ENCODE measurements around the gene CYP27A1.
"Not testable (repeated sequence)": the region's sequence is repeated elsewhere in the genome, so short reads cannot be mapped to it uniquely, and the experiment has no call there.

Gene CYP27A1

GRCh38 chr2:218781691-218782527 is at the start of gene CYP27A1:
Gene CYP27A1, plus strand, starts transcription at chr2:218782147. Its CDS starts 36 bp downstream, at chr2:218782183.
- DNase-seq (ENCODE audit: low read depth in 2 of 2): no peak

- no peak for DNase-seq (ENCODE audit: low read depth in 2 of 2)
Observed at GRCh38 chr2:218732761-218733158, 49.2 kb upstream of the CYP27A1 start.

GRCh38 chr2:218733171-218734021 is 48.6 kb upstream of the CYP27A1 start:
- DNase-seq (ENCODE audit: low read depth in 2 of 2): no peak

GRCh38 chr2:218734190-218734975 is 47.6 kb upstream of the CYP27A1 start:
- DNase-seq (ENCODE audit: low read depth in 2 of 2): no peak

- DNase-seq (ENCODE audit: low read depth in 2 of 2): no peak
Observed at GRCh38 chr2:218736531-218736930, 45.4 kb upstream of the CYP27A1 start.

- DNase-seq (ENCODE audit: low read depth in 2 of 2): no peak
Observed at GRCh38 chr2:218743068-218743467, 38.9 kb upstream of the CYP27A1 start.

GRCh38 chr2:218744615-218745014 is 37.3 kb upstream of the CYP27A1 start:
- DNase-seq (ENCODE audit: low read depth in 2 of 2): no peak

GRCh38 chr2:218745160-218745558 is 36.8 kb upstream of the CYP27A1 start:
- DNase-seq (ENCODE audit: low read depth in 2 of 2): no peak

GRCh38 chr2:218745559-218746469 is 36.1 kb upstream of the CYP27A1 start:
- DNase-seq (ENCODE audit: low read depth in 2 of 2): no peak

- no peak for DNase-seq (ENCODE audit: low read depth in 2 of 2)
Observed at GRCh38 chr2:218746470-218746795, 35.5 kb upstream of the CYP27A1 start.

- no peak for DNase-seq (ENCODE audit: low read depth in 2 of 2)
Observed at GRCh38 chr2:218746960-218747359, 35.0 kb upstream of the CYP27A1 start.

- no peak for DNase-seq (ENCODE audit: low read depth in 2 of 2)
Observed at GRCh38 chr2:218748741-218749441, 33.1 kb upstream of the CYP27A1 start.

- no peak for DNase-seq (ENCODE audit: low read depth in 2 of 2)
Observed at GRCh38 chr2:218754201-218754600, 27.7 kb upstream of the CYP27A1 start.

- DNase-seq (ENCODE audit: low read depth in 2 of 2): no peak
Observed at GRCh38 chr2:218754781-218755180, 27.2 kb upstream of the CYP27A1 start.

GRCh38 chr2:218755198-218755566 is 26.8 kb upstream of the CYP27A1 start:
- no peak for DNase-seq (ENCODE audit: low read depth in 2 of 2)

- DNase-seq (ENCODE audit: low read depth in 2 of 2): no peak
Observed at GRCh38 chr2:218755567-218756404, 26.2 kb upstream of the CYP27A1 start.

GRCh38 chr2:218756599-218757377 is 25.2 kb upstream of the CYP27A1 start:
- no peak for DNase-seq (ENCODE audit: low read depth in 2 of 2)

GRCh38 chr2:218761795-218762194 is 20.2 kb upstream of the CYP27A1 start:
- no peak for DNase-seq (ENCODE audit: low read depth in 2 of 2)

- DNase-seq (ENCODE audit: low read depth in 2 of 2): not testable (repeated sequence)
Observed at GRCh38 chr2:218772759-218773158, 9.2 kb upstream of the CYP27A1 start.
